Neural crest cell (in vitro differentiated cells): ENCODE data around the gene EXOC4. TPM values are rescaled to one million over a fixed set of nuclear protein-coding genes. Genes with fewer than 3 reads are reported as not detected.

Source experiments
- DNase-seq: peaks from one replicate; pipeline ENCODE4 v3.0.0; 2021; ENCODE audit warnings: low read depth, mixed read lengths, low spot score
- H3K27ac Mint-ChIP-seq: one replicate; pipeline ENCODE4 v1.8.0; 2021; ENCODE audit warnings: mild to moderate bottlenecking, mixed read lengths; ENCODE audit not compliant: unreplicated experiment
- H3K27me3 Mint-ChIP-seq: 2 replicates; pipeline ENCODE4 v1.8.0; 2021; ENCODE audit warnings: low read depth, mild to moderate bottlenecking, mixed read lengths
- H3K36me3 Mint-ChIP-seq: 2 replicates; pipeline ENCODE4 v1.8.0; 2021; ENCODE audit warnings: low read depth, mild to moderate bottlenecking, mixed read lengths
- H3K4me1 Mint-ChIP-seq: 2 replicates; pipeline ENCODE4 v1.8.0; 2021; ENCODE audit warnings: mixed read lengths
- H3K4me3 Mint-ChIP-seq: one replicate; pipeline ENCODE4 v1.8.0; 2021; ENCODE audit warnings: mild to moderate bottlenecking, mixed read lengths
- H3K9me3 Mint-ChIP-seq: 2 replicates; pipeline ENCODE4 v1.8.0; 2021; ENCODE audit warnings: mixed read lengths
- CTCF ChIP-seq: fragments of 200-600 bp; sonication (generic); conservative IDR thresholded peaks from 2 replicates; pipeline ENCODE4 v1.5.0; 2021; ENCODE audit warnings: antibody characterized with exemption, mild to moderate bottlenecking
- total RNA-seq: library from RNA; stranded (reverse); gene quantifications from 2 replicates; pipeline ENCODE4 v1.2.1, GENCODE V29; 2021

Gene EXOC4
- total RNA-seq, 1 donor from 2014 or later: 79.7 TPM

- H3K4me1 Mint-ChIP-seq: no peaks in the 10 kb centered on the region
- H3K36me3 Mint-ChIP-seq: peaks cover 6% of the 10 kb centered on the region
- TF ChIP-seq CTCF: no peak
- H3K27me3 Mint-ChIP-seq: no peaks in the 10 kb centered on the region
- H3K4me3 Mint-ChIP-seq: no peak overlapping the region
- peaks cover 2% of the 10 kb centered on the region for H3K9me3 Mint-ChIP-seq
- peak overlapping the region; percentile 40 for H3K27ac Mint-ChIP-seq
- no peak for DNase-seq
Measured at GRCh38 chr7:134034652-134035051, 781.8 kb downstream of the EXOC4 start.

GRCh38 chr7:134037991-134038390 is 785.1 kb downstream of the EXOC4 start:
- Mint-ChIP-seq H3K27ac (no peak overlapping the region), H3K27me3 (no peaks in the 10 kb centered on the region), H3K4me3 (no peak overlapping the region), H3K9me3 (no peaks in the 10 kb centered on the region), H3K36me3 (peaks cover 4% of the 10 kb centered on the region), H3K4me1 (no peaks in the 10 kb centered on the region)
- DNase-seq: no peak
- no peak for TF ChIP-seq CTCF

GRCh38 chr7:134040988-134041387 is 788.1 kb downstream of the EXOC4 start:
- Mint-ChIP-seq H3K27me3 (no peaks in the 10 kb centered on the region), H3K4me3 (no peak overlapping the region), H3K27ac (no peak overlapping the region), H3K4me1 (no peaks in the 10 kb centered on the region), H3K9me3 (no peaks in the 10 kb centered on the region), H3K36me3 (no peaks in the 10 kb centered on the region)
- no peak for DNase-seq
- no peak for TF ChIP-seq CTCF

- no peak for DNase-seq
- Mint-ChIP-seq H3K36me3 (no peaks in the 10 kb centered on the region), H3K9me3 (no peaks in the 10 kb centered on the region), H3K4me1 (no peaks in the 10 kb centered on the region), H3K4me3 (no peak overlapping the region), H3K27ac (no peak overlapping the region), H3K27me3 (no peaks in the 10 kb centered on the region)
- TF ChIP-seq CTCF: no peak
Measured at GRCh38 chr7:134041477-134041876, 788.6 kb downstream of the EXOC4 start.

- H3K9me3 Mint-ChIP-seq: no peaks in the 10 kb centered on the region
- no peak overlapping the region for H3K27ac Mint-ChIP-seq
- TF ChIP-seq CTCF: no peak
- no peaks in the 10 kb centered on the region for H3K36me3 Mint-ChIP-seq
- no peaks in the 10 kb centered on the region for H3K27me3 Mint-ChIP-seq
- DNase-seq: no peak
- H3K4me3 Mint-ChIP-seq: no peak overlapping the region
- no peaks in the 10 kb centered on the region for H3K4me1 Mint-ChIP-seq
Measured at GRCh38 chr7:134042307-134042706, 789.4 kb downstream of the EXOC4 start.

- H3K27me3 Mint-ChIP-seq: no peaks in the 10 kb centered on the region
- no peak overlapping the region for H3K27ac Mint-ChIP-seq
- no peak for TF ChIP-seq CTCF
- H3K4me1 Mint-ChIP-seq: no peaks in the 10 kb centered on the region
- H3K9me3 Mint-ChIP-seq: peaks cover 2% of the 10 kb centered on the region
- no peak for DNase-seq
- H3K36me3 Mint-ChIP-seq: peaks cover 4% of the 10 kb centered on the region
- H3K4me3 Mint-ChIP-seq: no peak overlapping the region
Measured at GRCh38 chr7:134044682-134045081, 791.8 kb downstream of the EXOC4 start.
